IMR-90 (cell line): ENCODE measurements around the gene TSKU. TPM values are rescaled to one million over a fixed set of nuclear protein-coding genes. Genes with fewer than 3 reads are reported as not detected.

ENCODE experiments used
- ATAC-seq: fragments of 200-7000 bp; cut with Tn5 transposase; 2 replicates; pipeline ENCODE4 v1.9.1; 2020; ENCODE audit warnings: low read depth, mild to moderate bottlenecking, moderate library complexity
- BruUV-seq: library from RNA; stranded (reverse); fragments of 400-500 nt; replicated peaks from 2 replicates; lab custom pipeline; 2021; lab: Mats Ljungman, UMichigan
- CTCF ChIA-PET: fragments of 300-600 bp; formaldehyde crosslinking; extraction: SDS; loops from one replicate; lab custom pipeline; 2021; ENCODE audit warnings: antibody characterized with exemption; lab: Yijun Ruan, JAX
- POLR2A ChIA-PET: fragments of 300-600 bp; sonication (Branson Sonifier 250); formaldehyde crosslinking; loops from one replicate; lab custom pipeline; 2022; ENCODE audit warnings: antibody characterized with exemption; ENCODE audit not compliant: unreplicated experiment; lab: Charles Lee
- DNase-seq: peaks from one replicate; pipeline ENCODE4 v3.0.0; 2013
- H2AFZ ChIP-seq: replicated peaks from 2 replicates; pipeline ENCODE3; 2013; ENCODE audit warnings: low read length, mild to moderate bottlenecking; ENCODE audit not compliant: poor library complexity
- H2AK5ac ChIP-seq: 2 replicates; pipeline ENCODE4 v1.6.1; 2013; ENCODE audit warnings: low read depth, low read length, inconsistent platforms
- H2AK9ac ChIP-seq: replicated peaks from 2 replicates; pipeline ENCODE3; 2013; ENCODE audit warnings: mild to moderate bottlenecking, low read depth, low read length, moderate library complexity; ENCODE audit not compliant: poor library complexity
- H2BK120ac ChIP-seq: 2 replicates; pipeline ENCODE4 v1.6.1; 2013; ENCODE audit warnings: low read depth, low read length, inconsistent platforms
- H2BK15ac ChIP-seq: 3 replicates; pipeline ENCODE4 v1.6.1; 2013; ENCODE audit warnings: low read depth, low read length, inconsistent platforms
- H2BK20ac ChIP-seq: 2 replicates; pipeline ENCODE4 v1.6.1; 2013; ENCODE audit warnings: low read depth, mild to moderate bottlenecking, inconsistent platforms, low read length, moderate library complexity
- H2BK5ac ChIP-seq: 2 replicates; pipeline ENCODE4 v1.6.1; 2013; ENCODE audit warnings: mild to moderate bottlenecking, low read depth, low read length, inconsistent platforms; ENCODE audit not compliant: poor library complexity, severe bottlenecking
- H3K14ac ChIP-seq: replicated peaks from 2 replicates; pipeline ENCODE4 v1.6.1; 2013; ENCODE audit warnings: low read depth, low read length, inconsistent platforms
- H3K18ac ChIP-seq: 2 replicates; pipeline ENCODE4 v1.6.1; 2013; ENCODE audit warnings: low read depth, low read length, control low read depth
- H3K23ac ChIP-seq: 2 replicates; pipeline ENCODE4 v1.6.1; 2013; ENCODE audit warnings: low read depth, low read length, inconsistent platforms
- H3K27ac ChIP-seq: 2 replicates; pipeline ENCODE4 v1.5.1; 2013; ENCODE audit warnings: mild to moderate bottlenecking, control low read depth, low read length; ENCODE audit not compliant: insufficient read depth
- H3K27me3 ChIP-seq: 2 replicates; pipeline ENCODE4 v1.6.1; 2013; ENCODE audit warnings: low read length; ENCODE audit not compliant: control insufficient read depth, insufficient read depth
- H3K36me3 ChIP-seq: 2 replicates; pipeline ENCODE4 v1.6.1; 2013; ENCODE audit warnings: low read length, mixed read lengths; ENCODE audit not compliant: control insufficient read depth, insufficient read depth
- H3K4ac ChIP-seq: 2 replicates; pipeline ENCODE4 v1.6.1; 2013; ENCODE audit warnings: low read depth, low read length, inconsistent platforms
- H3K4me1 ChIP-seq: 2 replicates; pipeline ENCODE4 v1.6.1; 2013; ENCODE audit warnings: low read length, mixed read lengths; ENCODE audit not compliant: control insufficient read depth, insufficient read depth
- H3K4me2 ChIP-seq: 2 replicates; pipeline ENCODE4 v1.6.1; 2013; ENCODE audit warnings: low read depth, mild to moderate bottlenecking, control low read depth, low read length, moderate library complexity
- H3K4me3 ChIP-seq: 2 replicates; pipeline ENCODE4 v1.5.1; 2013; ENCODE audit warnings: low read depth, mild to moderate bottlenecking, control low read depth, low read length, moderate library complexity; ENCODE audit not compliant: insufficient read depth
- H3K56ac ChIP-seq: 2 replicates; pipeline ENCODE4 v1.6.1; 2013; ENCODE audit warnings: low read length, inconsistent platforms; ENCODE audit not compliant: insufficient read depth; ENCODE audit errors: extremely low read depth
- H3K79me1 ChIP-seq, 2 experiments: 2 replicates each; pipeline ENCODE4 v1.6.1; 2013; ENCODE audit warnings: low read length in 2 of 2, inconsistent platforms in 1 of 2, low read depth in 1 of 2
- H3K9ac ChIP-seq: 2 replicates; pipeline ENCODE4 v1.6.1; 2013; ENCODE audit warnings: low read depth, low read length, control low read depth
- H3K9me1 ChIP-seq: 2 replicates; pipeline ENCODE4 v1.6.1; 2013; ENCODE audit warnings: low read length, inconsistent platforms; ENCODE audit not compliant: insufficient read depth
- H3K9me3 ChIP-seq: 2 replicates; pipeline ENCODE4 v1.6.1; 2013; ENCODE audit warnings: low read length; ENCODE audit not compliant: control insufficient read depth, insufficient read depth
- H4K20me1 ChIP-seq: 2 replicates; pipeline ENCODE4 v1.6.1; 2013; ENCODE audit warnings: low read length, inconsistent platforms; ENCODE audit not compliant: insufficient read depth
- H4K5ac ChIP-seq: 2 replicates; pipeline ENCODE4 v1.6.1; 2013; ENCODE audit warnings: mild to moderate bottlenecking, low read depth, low read length, control low read depth
- H4K8ac ChIP-seq, 2 experiments: 2 replicates each; pipeline ENCODE4 v1.6.1; 2013; ENCODE audit warnings: low read depth in 2 of 2, low read length in 2 of 2, control low read depth in 1 of 2, inconsistent platforms in 1 of 2
- H4K91ac ChIP-seq: 2 replicates; pipeline ENCODE4 v1.6.1; 2013; ENCODE audit warnings: low read depth, low read length, inconsistent platforms; ENCODE audit not compliant: insufficient read depth
- CHD1 ChIP-seq: IDR thresholded peaks from 2 replicates; pipeline ENCODE4 v1.6.1; 2012; ENCODE audit warnings: low read depth, low read length, improper control_type of control experiment
- RAD21 ChIP-seq: IDR thresholded peaks from 2 replicates; pipeline ENCODE4 v1.6.1; 2012; ENCODE audit warnings: low read length, improper control_type of control experiment
- WGBS, 2 experiments: methylation state at CpG; one replicate each; pipeline versions ENCODE4 v1.1.5 to v1.1.7; 2013; ENCODE audit warnings: missing lambda C conversion rate in 2 of 2; ENCODE audit not compliant: insufficient read length in 1 of 2; ENCODE audit errors: extremely low coverage in 2 of 2; 5-methylcytosine and 5-hydroxymethylcytosine counted together
- dilution Hi-C: fragments of 300-500 bp; cut with HindIII; formaldehyde crosslinking; loops from one replicate; pipeline ENCODE4 v1.14.3; 2018; ENCODE audit warnings: low sequenced_read_pairs; ENCODE audit not compliant: unreplicated experiment
- in situ Hi-C: fragments of 300-500 bp; cut with MboI; formaldehyde crosslinking; loops from 3 replicates; pipeline ENCODE4 v1.14.3; 2019; ENCODE audit warnings: low sequenced_read_pairs, inconsistent platforms, mixed read lengths
- intact Hi-C: fragments of 100-400 bp; cut with micrococcal nuclease; formaldehyde crosslinking; loops from 2 replicates; pipeline ENCODE4 v1.10.0; 2022
- polyA plus RNA-seq, 3 experiments: library from polyadenylated mRNA; depleted of rRNA; stranded (reverse); fragments of >200 nt; gene quantifications; 2 replicates each; pipeline ENCODE4 v1.2.3, GENCODE V29; 2012; ENCODE audit warnings: low replicate concordance in 1 of 3
- total RNA-seq: library from RNA; depleted of rRNA; stranded (reverse); fragments of >200 nt; gene quantifications from 2 replicates; pipeline ENCODE4 v1.2.3, GENCODE V29; 2012
- TF ChIP-seq, protein P1 (sequence below): fragments of 150-350 bp; IDR thresholded peaks from 2 replicates; pipeline ENCODE4 v1.6.1; 2017; ENCODE audit warnings: mild to moderate bottlenecking, antibody characterized with exemption, low read length, low read depth
- TF ChIP-seq, protein P2 (sequence below): fragments of 150-350 bp; IDR thresholded peaks from 2 replicates; pipeline ENCODE4 v1.6.1; 2016; ENCODE audit warnings: low read depth, mild to moderate bottlenecking, low read length, moderate library complexity, borderline replicate concordance

The TSKU gene
- total and polyA plus RNA-seq, 2 of the 4 experiments (the other 2 are of a cell fraction): 6.8 to 26.6 TPM

DNA sequence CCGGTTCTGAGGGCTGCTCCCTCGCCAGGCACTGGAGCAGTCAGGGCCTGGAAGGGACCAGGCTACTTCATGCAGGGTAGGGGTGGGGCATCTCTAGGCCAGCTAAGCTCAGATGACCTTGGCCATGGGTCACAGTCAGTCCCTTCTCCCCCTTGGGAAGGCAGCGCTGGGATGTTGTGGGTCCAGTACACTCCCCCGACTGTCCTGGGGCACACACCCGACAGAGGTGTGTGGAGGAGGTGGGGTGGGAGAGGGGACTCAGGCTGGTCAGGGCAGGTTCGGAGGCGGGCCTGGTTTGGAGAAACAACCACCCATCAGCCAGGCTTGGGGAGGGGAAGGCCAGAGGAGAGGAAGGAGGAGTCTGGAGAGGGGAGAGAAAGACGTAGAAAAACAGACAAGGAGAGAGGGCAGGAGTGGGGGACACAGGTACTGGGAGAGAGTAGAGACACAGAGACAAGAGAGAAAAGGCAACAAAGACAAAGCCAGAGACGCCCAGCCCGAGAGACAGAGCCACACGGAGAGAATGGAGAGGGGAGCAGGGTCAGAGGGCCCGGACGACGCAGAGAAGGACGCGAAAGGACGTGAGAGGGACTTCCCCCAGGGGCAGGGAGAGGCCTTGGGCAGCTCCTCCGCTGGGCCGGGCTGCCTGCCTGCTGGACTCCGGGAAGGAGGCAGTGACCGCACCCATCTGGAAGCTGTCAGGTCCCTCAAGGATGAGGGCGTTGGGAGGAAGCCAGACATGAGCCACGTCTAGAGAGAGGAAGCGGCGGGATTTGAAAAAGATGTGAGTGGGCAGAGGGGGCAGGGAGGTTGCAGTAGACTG, 30.6 kb upstream of the TSKU start:
- peaks cover 8% of the 10 kb centered on the region; the same call in 1 of the 2 replicates for H3K4me1 ChIP-seq
- no peak overlapping the region for H3K4me3 ChIP-seq
- H4K20me1 ChIP-seq: no peaks in the 10 kb centered on the region
- peak overlapping the region; percentile 16; the same call in 1 of the 2 replicates for H3K9ac ChIP-seq
- TF ChIP-seq, protein P1, sequence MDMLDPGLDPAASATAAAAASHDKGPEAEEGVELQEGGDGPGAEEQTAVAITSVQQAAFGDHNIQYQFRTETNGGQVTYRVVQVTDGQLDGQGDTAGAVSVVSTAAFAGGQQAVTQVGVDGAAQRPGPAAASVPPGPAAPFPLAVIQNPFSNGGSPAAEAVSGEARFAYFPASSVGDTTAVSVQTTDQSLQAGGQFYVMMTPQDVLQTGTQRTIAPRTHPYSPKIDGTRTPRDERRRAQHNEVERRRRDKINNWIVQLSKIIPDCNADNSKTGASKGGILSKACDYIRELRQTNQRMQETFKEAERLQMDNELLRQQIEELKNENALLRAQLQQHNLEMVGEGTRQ: no peak
- TF ChIP-seq, protein P2, sequence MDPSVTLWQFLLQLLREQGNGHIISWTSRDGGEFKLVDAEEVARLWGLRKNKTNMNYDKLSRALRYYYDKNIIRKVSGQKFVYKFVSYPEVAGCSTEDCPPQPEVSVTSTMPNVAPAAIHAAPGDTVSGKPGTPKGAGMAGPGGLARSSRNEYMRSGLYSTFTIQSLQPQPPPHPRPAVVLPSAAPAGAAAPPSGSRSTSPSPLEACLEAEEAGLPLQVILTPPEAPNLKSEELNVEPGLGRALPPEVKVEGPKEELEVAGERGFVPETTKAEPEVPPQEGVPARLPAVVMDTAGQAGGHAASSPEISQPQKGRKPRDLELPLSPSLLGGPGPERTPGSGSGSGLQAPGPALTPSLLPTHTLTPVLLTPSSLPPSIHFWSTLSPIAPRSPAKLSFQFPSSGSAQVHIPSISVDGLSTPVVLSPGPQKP: no peak
- TF ChIP-seq CHD1: no peak
- TF ChIP-seq RAD21: 0 out of 2 replicates have a peak, but pooled peaks have one; percentile 9
- H2AK9ac ChIP-seq: peak overlapping the region; percentile 12
- peaks cover 6% of the 10 kb centered on the region for H3K27me3 ChIP-seq
- intact Hi-C loops (no loop called here), in situ Hi-C loops (no loop called here), dilution Hi-C loops (no loop called here)
- DNase-seq (peak; percentile 88), ATAC-seq (peak; percentile 91)
- H3K27ac ChIP-seq: no peak overlapping the region
- peak overlapping the region; percentile 74 for H2AFZ ChIP-seq
- no peak overlapping the region for H3K56ac ChIP-seq
- H3K23ac ChIP-seq: no peak overlapping the region
- BruUV-seq: no TSS peak
- H3K4ac ChIP-seq: peak overlapping the region; percentile 1; the same call in 1 of the 2 replicates
- H3K9me1 ChIP-seq: no peaks in the 10 kb centered on the region; the same call in 1 of the 2 replicates
- H2BK5ac ChIP-seq: no peak overlapping the region
- peak overlapping the region; percentile 60; the same call in 1 of the 2 replicates for H2AK5ac ChIP-seq
- no peaks in the 10 kb centered on the region for H3K9me3 ChIP-seq
- peak overlapping the region; percentile 14; the same call in 1 of the 2 replicates for H3K4me2 ChIP-seq
- ChIA-PET POLR2A (no interaction called here), CTCF (no interaction called here)
- peak overlapping the region; percentile 66 for H3K18ac ChIP-seq
- whole genome bisulfite sequencing, 2 experiments: 39% methylated on average over 9 of the region's 25 CpGs; no CpG with 5 or more reads in 1 of the 2 experiments
- no peak overlapping the region for H3K14ac ChIP-seq
- H3K36me3 ChIP-seq: no peaks in the 10 kb centered on the region
- H4K91ac ChIP-seq: peak overlapping the region; percentile 41; the same call in 1 of the 2 replicates
- H2BK120ac ChIP-seq: peak overlapping the region; percentile 5; the same call in 1 of the 2 replicates
- H3K79me1 ChIP-seq: no peaks in the 10 kb centered on the region
- H4K8ac ChIP-seq: peak overlapping the region in 1 of 2 experiments; percentile 73; a peak in 2 of 4 replicates
- peak overlapping the region; percentile 71; the same call in 1 of the 2 replicates for H4K5ac ChIP-seq
- H2BK20ac ChIP-seq: peak overlapping the region; percentile 0; the same call in 1 of the 2 replicates
- peak overlapping the region; percentile 64; the same call in 2 of the 3 replicates for H2BK15ac ChIP-seq
